GM12891 (cell line): ENCODE data around the gene EPHB3.

ENCODE experiments used
- SPI1 ChIP-seq: IDR thresholded peaks from 2 replicates; pipeline ENCODE4 v1.6.1; 2011; ENCODE audit warnings: low read depth, low read length, control low read depth
- TAF1 ChIP-seq: IDR thresholded peaks from 2 replicates; pipeline ENCODE4 v1.6.1; 2011; ENCODE audit warnings: low read depth, low read length, control low read depth

GRCh38 chr3:184541886-184542562, 19.6 kb upstream of the EPHB3 start:
- no peak for TF ChIP-seq SPI1
- TF ChIP-seq TAF1: no peak
